Measurements from ENCODE around the gene LEFTY1. TPM values are rescaled to one million over a fixed set of nuclear protein-coding genes. Genes with fewer than 3 reads are reported as not detected.

LEFTY1 gene
- total and polyA plus RNA-seq, 2 donors (not counting 1 experiment from before 2014, with no cell fraction given): not detected

- Histone ChIP-seq H3K9ac (ENCODE audit: insufficient read depth, low read length) (no peak overlapping the region), H4K20me1 (ENCODE audit: control insufficient read depth, extremely low read depth, insufficient read depth, low read length) (no peaks in the 10 kb centered on the region), H3K4me2 (ENCODE audit: extremely low read depth, insufficient read depth, low read length) (no peak overlapping the region), H3K27ac (ENCODE audit: insufficient read depth, low read length) (no peak overlapping the region), H3K36me3 (ENCODE audit: control insufficient read depth, insufficient read depth, low read length) (peaks cover 3% of the 10 kb centered on the region), H3K4me1 (ENCODE audit: control insufficient read depth, extremely low read depth, insufficient read depth, low read length) (peaks cover 15% of the 10 kb centered on the region), H2AFZ (ENCODE audit: low read length) (no peak overlapping the region), H3K9me3 (ENCODE audit: control insufficient read depth, insufficient read depth, low read depth, low read length) (no peaks in the 10 kb centered on the region), H3K79me2 (ENCODE audit: control insufficient read depth, insufficient read depth, low read length) (peaks cover 8% of the 10 kb centered on the region), H3K4me3 (replicated peaks in 1 of 4; ENCODE audit: control extremely low read depth in 1 of 4, insufficient read depth in 1 of 4, low read depth in 3 of 4, low read length in 4 of 4) (peak overlapping the region in 1 of 4 experiments; percentile 20), H3K27me3 (ENCODE audit: control insufficient read depth, insufficient read depth, low read length) (no peaks in the 10 kb centered on the region)
- DNase-seq (ENCODE audit: low read depth in 2 of 2): no peak
- TF ChIP-seq, protein P1, sequence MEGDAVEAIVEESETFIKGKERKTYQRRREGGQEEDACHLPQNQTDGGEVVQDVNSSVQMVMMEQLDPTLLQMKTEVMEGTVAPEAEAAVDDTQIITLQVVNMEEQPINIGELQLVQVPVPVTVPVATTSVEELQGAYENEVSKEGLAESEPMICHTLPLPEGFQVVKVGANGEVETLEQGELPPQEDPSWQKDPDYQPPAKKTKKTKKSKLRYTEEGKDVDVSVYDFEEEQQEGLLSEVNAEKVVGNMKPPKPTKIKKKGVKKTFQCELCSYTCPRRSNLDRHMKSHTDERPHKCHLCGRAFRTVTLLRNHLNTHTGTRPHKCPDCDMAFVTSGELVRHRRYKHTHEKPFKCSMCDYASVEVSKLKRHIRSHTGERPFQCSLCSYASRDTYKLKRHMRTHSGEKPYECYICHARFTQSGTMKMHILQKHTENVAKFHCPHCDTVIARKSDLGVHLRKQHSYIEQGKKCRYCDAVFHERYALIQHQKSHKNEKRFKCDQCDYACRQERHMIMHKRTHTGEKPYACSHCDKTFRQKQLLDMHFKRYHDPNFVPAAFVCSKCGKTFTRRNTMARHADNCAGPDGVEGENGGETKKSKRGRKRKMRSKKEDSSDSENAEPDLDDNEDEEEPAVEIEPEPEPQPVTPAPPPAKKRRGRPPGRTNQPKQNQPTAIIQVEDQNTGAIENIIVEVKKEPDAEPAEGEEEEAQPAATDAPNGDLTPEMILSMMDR (conservative IDR thresholded peaks at IDR 0.05 in 1 of 2, IDR thresholded peaks at IDR 0.05 in 1 of 2; ENCODE audit: low read depth in 1 of 2, low read length in 2 of 2): no peak
- no peak for TF ChIP-seq EZH2 (IDR thresholded peaks at IDR 0.05; ENCODE audit: low read length, missing control alignments)
Observed at GRCh38 chr1:225880222-225880588, 8.7 kb downstream of the LEFTY1 start.

DNA sequence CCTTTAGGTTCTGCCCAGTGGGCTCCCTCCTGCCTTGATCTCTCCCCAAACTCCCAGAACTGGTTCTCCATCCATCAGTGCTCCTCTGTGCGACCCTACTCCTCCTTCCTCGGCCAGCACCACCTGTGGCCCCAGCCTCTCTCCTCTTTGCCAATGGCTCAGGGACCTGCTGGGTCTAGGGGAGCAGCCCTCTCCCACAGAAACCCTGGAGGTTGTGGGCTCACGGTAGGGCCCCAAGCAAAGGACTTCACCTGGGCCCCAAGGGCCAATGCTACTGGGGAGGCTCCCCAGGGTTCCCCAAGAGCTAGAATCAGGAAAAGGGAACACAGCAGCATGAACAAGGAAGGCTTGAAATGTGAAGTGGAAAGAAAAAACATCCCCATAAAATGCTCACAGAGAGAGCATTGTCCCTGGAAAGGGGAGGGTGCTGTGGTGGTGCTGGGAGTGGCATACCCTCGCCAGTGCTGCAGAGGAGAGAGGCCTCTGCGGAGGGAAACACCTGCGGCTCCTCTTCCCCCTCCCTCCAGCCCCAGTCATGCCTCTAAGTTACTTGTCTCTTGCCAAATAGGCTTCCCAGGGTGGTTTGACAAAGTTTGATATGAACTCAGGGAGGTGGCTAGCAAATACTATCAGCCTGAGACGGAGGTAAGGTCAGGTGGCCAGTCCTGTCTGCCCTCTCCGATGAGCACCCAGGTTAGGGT is 9.3 kb downstream of the LEFTY1 start:
- no peak for DNase-seq (ENCODE audit: low read depth in 2 of 2)
- Histone ChIP-seq H3K27ac (ENCODE audit: insufficient read depth, low read length) (no peak overlapping the region), H2AFZ (ENCODE audit: low read length) (no peak overlapping the region), H3K9ac (ENCODE audit: insufficient read depth, low read length) (no peak overlapping the region), H3K27me3 (ENCODE audit: control insufficient read depth, insufficient read depth, low read length) (no peaks in the 10 kb centered on the region), H3K4me1 (ENCODE audit: control insufficient read depth, extremely low read depth, insufficient read depth, low read length) (peaks cover 15% of the 10 kb centered on the region), H3K9me3 (ENCODE audit: control insufficient read depth, insufficient read depth, low read depth, low read length) (no peaks in the 10 kb centered on the region), H4K20me1 (ENCODE audit: control insufficient read depth, extremely low read depth, insufficient read depth, low read length) (no peaks in the 10 kb centered on the region), H3K79me2 (ENCODE audit: control insufficient read depth, insufficient read depth, low read length) (peaks cover 8% of the 10 kb centered on the region), H3K36me3 (ENCODE audit: control insufficient read depth, insufficient read depth, low read length) (peaks cover 3% of the 10 kb centered on the region), H3K4me2 (ENCODE audit: extremely low read depth, insufficient read depth, low read length) (no peak overlapping the region), H3K4me3 (replicated peaks in 1 of 4; ENCODE audit: control extremely low read depth in 1 of 4, insufficient read depth in 1 of 4, low read depth in 3 of 4, low read length in 4 of 4) (no peak overlapping the region)
- TF ChIP-seq EZH2 (IDR thresholded peaks at IDR 0.05; ENCODE audit: low read length, missing control alignments): no peak
- TF ChIP-seq, protein P1 (conservative IDR thresholded peaks at IDR 0.05 in 1 of 2, IDR thresholded peaks at IDR 0.05 in 1 of 2; ENCODE audit: low read depth in 1 of 2, low read length in 2 of 2): no peak

DNA sequence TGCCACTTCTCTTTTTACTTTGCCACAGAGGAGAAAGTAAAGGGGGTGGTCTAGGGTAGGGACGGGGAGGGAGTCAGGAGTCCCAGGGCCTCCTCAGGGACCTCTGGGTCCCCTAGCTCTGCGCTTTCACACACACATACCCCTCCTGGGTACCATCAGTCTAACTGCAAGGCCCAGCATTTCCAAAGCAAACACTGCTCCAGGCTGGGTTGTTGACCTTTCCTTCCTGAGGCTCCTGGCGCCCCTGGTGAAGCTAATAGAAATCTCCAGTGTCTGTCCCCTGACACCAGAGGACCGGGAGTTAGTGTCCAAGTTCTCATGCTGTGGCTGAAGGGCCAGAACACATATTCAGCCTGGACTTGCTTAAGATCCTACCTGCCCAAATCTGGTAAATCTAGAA is 10.7 kb downstream of the LEFTY1 start:
- no peak overlapping the region for H3K9ac ChIP-seq (ENCODE audit: insufficient read depth, low read length)
- no peak overlapping the region for H3K4me3 ChIP-seq (replicated peaks in 1 of 4; ENCODE audit: control extremely low read depth in 1 of 4, insufficient read depth in 1 of 4, low read depth in 3 of 4, low read length in 4 of 4)
- no peak overlapping the region for H3K27ac ChIP-seq (ENCODE audit: insufficient read depth, low read length)
- no peak for DNase-seq (ENCODE audit: low read depth in 2 of 2)
- H3K4me2 ChIP-seq (ENCODE audit: extremely low read depth, insufficient read depth, low read length): no peak overlapping the region
- no peak overlapping the region for H2AFZ ChIP-seq (ENCODE audit: low read length)
- H3K27me3 ChIP-seq (ENCODE audit: control insufficient read depth, insufficient read depth, low read length): no peaks in the 10 kb centered on the region
- no peaks in the 10 kb centered on the region for H4K20me1 ChIP-seq (ENCODE audit: control insufficient read depth, extremely low read depth, insufficient read depth, low read length)
- peaks cover 9% of the 10 kb centered on the region for H3K36me3 ChIP-seq (ENCODE audit: control insufficient read depth, insufficient read depth, low read length)
- TF ChIP-seq, protein P1 (conservative IDR thresholded peaks at IDR 0.05 in 1 of 2, IDR thresholded peaks at IDR 0.05 in 1 of 2; ENCODE audit: low read depth in 1 of 2, low read length in 2 of 2): no peak
- no peak for TF ChIP-seq EZH2 (IDR thresholded peaks at IDR 0.05; ENCODE audit: low read length, missing control alignments)
- H3K4me1 ChIP-seq (ENCODE audit: control insufficient read depth, extremely low read depth, insufficient read depth, low read length): peaks cover 15% of the 10 kb centered on the region
- H3K79me2 ChIP-seq (ENCODE audit: control insufficient read depth, insufficient read depth, low read length): peaks cover 8% of the 10 kb centered on the region
- no peaks in the 10 kb centered on the region for H3K9me3 ChIP-seq (ENCODE audit: control insufficient read depth, insufficient read depth, low read depth, low read length)
